ENCODE data around the gene CARMIL3.

CARMIL3 gene

GRCh38 chr14:24113801-24114531 lies 62.2 kb downstream of the CARMIL3 start:
- Histone ChIP-seq H3K79me2 (ENCODE audit: insufficient read depth, low read depth) (no peaks in the 10 kb centered on the region), H3K4me1 (ENCODE audit: low read depth, poor library complexity, severe bottlenecking) (peaks cover 28% of the 10 kb centered on the region), H3K36me3 (ENCODE audit: insufficient read depth) (no peaks in the 10 kb centered on the region), H3K27me3 (ENCODE audit: insufficient read depth, low read depth) (no peaks in the 10 kb centered on the region), H3K27ac (peak overlapping the region; percentile 91), H3K4me2 (peak overlapping the region; percentile 68), H3K9ac (peak overlapping the region; percentile 63), H4K20me1 (ENCODE audit: insufficient read depth) (no peaks in the 10 kb centered on the region), H3K4me3 (IDR thresholded peaks at IDR 0.05; ENCODE audit: insufficient read depth, low read depth, low read length) (no peak overlapping the region), H2AFZ (ENCODE audit: low read depth) (peak overlapping the region; percentile 68)
- TF ChIP-seq CTCF (conservative IDR thresholded peaks at IDR 0.05; ENCODE audit: low read depth, low read length): no peak

GRCh38 chr14:24114532-24115421 lies 63.0 kb downstream of the CARMIL3 start, which contains the start of the genes DCAF11 and NRL:
DCAF11 (plus strand) TSS chr14:24114777; CDS start chr14:24115595, 818 bp downstream.
NRL (minus strand) TSS chr14:24114949; CDS start chr14:24082848, 32,101 bp downstream.
- H3K79me2 ChIP-seq (ENCODE audit: insufficient read depth, low read depth): no peaks in the 10 kb centered on the region
- no peak within 1 kb of the TSS for H3K4me3 ChIP-seq (IDR thresholded peaks at IDR 0.05; ENCODE audit: insufficient read depth, low read depth, low read length)
- H3K27ac ChIP-seq: peak within 1 kb of the TSS; percentile 91
- peak within 1 kb of the TSS; percentile 68 for H2AFZ ChIP-seq (ENCODE audit: low read depth)
- TF ChIP-seq CTCF (conservative IDR thresholded peaks at IDR 0.05; ENCODE audit: low read depth, low read length): peak; percentile 43; the same call in 1 of the 2 replicates
- H3K9ac ChIP-seq: peak within 1 kb of the TSS; percentile 63
- no peaks in the 10 kb centered on the region for H3K36me3 ChIP-seq (ENCODE audit: insufficient read depth)
- H3K4me2 ChIP-seq: peak within 1 kb of the TSS; percentile 78
- peaks cover 20% of the 10 kb centered on the region for H3K4me1 ChIP-seq (ENCODE audit: low read depth, poor library complexity, severe bottlenecking)
- H4K20me1 ChIP-seq (ENCODE audit: insufficient read depth): no peaks in the 10 kb centered on the region
- no peaks in the 10 kb centered on the region for H3K27me3 ChIP-seq (ENCODE audit: insufficient read depth, low read depth)

DNA sequence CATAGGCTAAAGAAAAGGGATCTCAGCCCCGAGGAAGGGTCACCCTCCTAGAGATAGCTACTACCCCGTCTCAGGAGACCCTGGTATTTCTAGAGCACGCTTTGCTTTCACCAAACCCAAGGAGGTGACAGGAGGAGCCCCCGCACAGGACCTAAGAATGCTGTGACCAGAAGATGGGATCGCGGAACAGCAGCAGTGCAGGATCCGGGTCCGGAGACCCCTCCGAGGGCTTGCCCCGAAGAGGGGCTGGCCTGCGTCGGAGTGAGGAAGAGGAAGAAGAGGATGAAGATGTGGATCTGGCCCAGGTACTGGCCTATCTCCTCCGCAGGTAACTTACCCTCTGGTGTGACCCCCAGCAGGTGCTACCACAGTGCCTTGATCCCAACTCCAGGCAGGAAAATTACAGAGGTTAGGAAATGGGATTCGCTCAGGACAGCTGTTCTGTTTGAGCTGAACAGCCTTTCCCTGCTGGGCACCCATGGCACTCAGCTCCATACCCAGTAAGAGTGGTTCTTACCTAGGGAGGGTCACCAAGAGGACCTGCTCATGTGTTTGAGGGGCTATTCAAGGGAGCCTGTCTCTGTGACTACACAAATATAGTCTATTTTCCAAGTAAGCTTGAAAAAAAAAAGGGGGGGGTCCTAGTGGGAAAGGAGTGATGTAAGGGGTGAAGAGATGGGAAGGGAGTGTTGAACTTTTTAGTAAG lies 63.8 kb downstream of the CARMIL3 start:
- no peaks in the 10 kb centered on the region for H3K27me3 ChIP-seq (ENCODE audit: insufficient read depth, low read depth)
- peaks cover 13% of the 10 kb centered on the region for H3K4me1 ChIP-seq (ENCODE audit: low read depth, poor library complexity, severe bottlenecking)
- peak overlapping the region; percentile 63; the same call in 1 of the 2 replicates for H3K9ac ChIP-seq
- TF ChIP-seq CTCF (conservative IDR thresholded peaks at IDR 0.05; ENCODE audit: low read depth, low read length): no peak
- H2AFZ ChIP-seq (ENCODE audit: low read depth): peak overlapping the region; percentile 68
- H3K4me2 ChIP-seq: peak overlapping the region; percentile 78
- H4K20me1 ChIP-seq (ENCODE audit: insufficient read depth): no peaks in the 10 kb centered on the region
- no peaks in the 10 kb centered on the region for H3K36me3 ChIP-seq (ENCODE audit: insufficient read depth)
- peak overlapping the region; percentile 91; the same call in 1 of the 2 replicates for H3K27ac ChIP-seq
- H3K4me3 ChIP-seq (IDR thresholded peaks at IDR 0.05; ENCODE audit: insufficient read depth, low read depth, low read length): no peak overlapping the region
- no peaks in the 10 kb centered on the region for H3K79me2 ChIP-seq (ENCODE audit: insufficient read depth, low read depth)

GRCh38 chr14:24116128-24116814 lies 64.5 kb downstream of the CARMIL3 start:
- peaks cover 7% of the 10 kb centered on the region for H3K4me1 ChIP-seq (ENCODE audit: low read depth, poor library complexity, severe bottlenecking)
- no peak for TF ChIP-seq CTCF (conservative IDR thresholded peaks at IDR 0.05; ENCODE audit: low read depth, low read length)
- peak overlapping the region; percentile 78 for H3K4me2 ChIP-seq

More at GRCh38 chr14:24116128-24116814, 64.5 kb downstream of the CARMIL3 start:
- no peaks in the 10 kb centered on the region for H4K20me1 ChIP-seq (ENCODE audit: insufficient read depth)
- no peak overlapping the region for H3K27ac ChIP-seq
- H3K9ac ChIP-seq: no peak overlapping the region
- H3K27me3 ChIP-seq (ENCODE audit: insufficient read depth, low read depth): no peaks in the 10 kb centered on the region
- no peaks in the 10 kb centered on the region for H3K36me3 ChIP-seq (ENCODE audit: insufficient read depth)
- H3K79me2 ChIP-seq (ENCODE audit: insufficient read depth, low read depth): no peaks in the 10 kb centered on the region
- no peak overlapping the region for H2AFZ ChIP-seq (ENCODE audit: low read depth)
- H3K4me3 ChIP-seq (IDR thresholded peaks at IDR 0.05; ENCODE audit: insufficient read depth, low read depth, low read length): no peak overlapping the region

Measured in KMS-11 (cell line).